Measurements from ENCODE around the gene USP4. TPM values are rescaled to one million over a fixed set of nuclear protein-coding genes. Genes with fewer than 3 reads are reported as not detected.

USP4 gene
- total RNA-seq, 1 donor from 2014 or later = 48.8 TPM

DNA sequence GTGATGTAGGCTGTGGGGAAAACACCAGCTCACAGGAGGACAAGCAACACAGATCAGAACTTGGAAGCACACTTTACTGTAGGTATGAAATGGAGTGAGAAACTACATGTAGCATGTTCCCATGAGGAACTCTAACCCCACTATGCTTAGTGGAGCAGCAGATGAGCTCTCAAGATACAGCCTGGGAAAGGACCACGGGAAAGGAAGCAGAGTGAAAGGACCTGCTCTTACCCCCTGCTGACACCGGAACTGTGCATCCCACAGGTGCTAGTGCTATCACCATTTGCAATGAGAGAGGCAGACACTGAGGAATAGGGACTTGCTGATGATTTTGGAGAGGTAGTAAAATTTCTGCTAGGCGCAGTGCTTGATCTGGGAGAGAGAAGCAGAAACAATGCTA lies 28.6 kb downstream of the USP4 start:
- TF ChIP-seq, protein P1, sequence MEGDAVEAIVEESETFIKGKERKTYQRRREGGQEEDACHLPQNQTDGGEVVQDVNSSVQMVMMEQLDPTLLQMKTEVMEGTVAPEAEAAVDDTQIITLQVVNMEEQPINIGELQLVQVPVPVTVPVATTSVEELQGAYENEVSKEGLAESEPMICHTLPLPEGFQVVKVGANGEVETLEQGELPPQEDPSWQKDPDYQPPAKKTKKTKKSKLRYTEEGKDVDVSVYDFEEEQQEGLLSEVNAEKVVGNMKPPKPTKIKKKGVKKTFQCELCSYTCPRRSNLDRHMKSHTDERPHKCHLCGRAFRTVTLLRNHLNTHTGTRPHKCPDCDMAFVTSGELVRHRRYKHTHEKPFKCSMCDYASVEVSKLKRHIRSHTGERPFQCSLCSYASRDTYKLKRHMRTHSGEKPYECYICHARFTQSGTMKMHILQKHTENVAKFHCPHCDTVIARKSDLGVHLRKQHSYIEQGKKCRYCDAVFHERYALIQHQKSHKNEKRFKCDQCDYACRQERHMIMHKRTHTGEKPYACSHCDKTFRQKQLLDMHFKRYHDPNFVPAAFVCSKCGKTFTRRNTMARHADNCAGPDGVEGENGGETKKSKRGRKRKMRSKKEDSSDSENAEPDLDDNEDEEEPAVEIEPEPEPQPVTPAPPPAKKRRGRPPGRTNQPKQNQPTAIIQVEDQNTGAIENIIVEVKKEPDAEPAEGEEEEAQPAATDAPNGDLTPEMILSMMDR (conservative IDR thresholded peaks at IDR 0.05) = no peak
- H3K4me3 Mint-ChIP-seq = no peak overlapping the region
- H3K27ac Mint-ChIP-seq = no peak overlapping the region
- no peaks in the 10 kb centered on the region for H3K27me3 Mint-ChIP-seq
- peaks cover 17% of the 10 kb centered on the region for H3K36me3 Mint-ChIP-seq
- H3K9me3 Mint-ChIP-seq = no peaks in the 10 kb centered on the region
- no peaks in the 10 kb centered on the region for H3K4me1 Mint-ChIP-seq (ENCODE audit: unreplicated experiment)
- DNase-seq (ENCODE audit: extremely low spot score, unreplicated experiment) = no peak

DNA sequence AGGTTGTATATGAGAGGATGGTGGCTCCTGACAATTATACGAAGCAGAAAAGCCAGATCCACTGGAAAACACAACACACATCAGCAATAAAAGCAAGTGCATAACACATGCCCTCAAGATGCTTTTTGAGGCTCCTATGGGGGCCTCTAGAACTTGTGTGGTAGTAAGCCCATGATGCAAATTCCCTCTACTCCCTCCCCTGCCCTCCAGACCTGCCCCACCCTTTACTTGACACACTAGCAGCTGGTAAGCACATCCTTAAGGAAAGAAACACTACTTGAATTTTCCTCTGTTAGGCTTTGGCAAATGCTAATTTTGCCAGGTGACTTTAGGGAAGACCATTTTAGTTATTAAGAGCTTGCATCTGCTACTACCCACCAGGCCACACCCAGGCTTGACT lies 29.2 kb downstream of the USP4 start:
- no peaks in the 10 kb centered on the region for H3K4me1 Mint-ChIP-seq (ENCODE audit: unreplicated experiment)
- H3K36me3 Mint-ChIP-seq = peaks cover 17% of the 10 kb centered on the region
- H3K27me3 Mint-ChIP-seq = no peaks in the 10 kb centered on the region
- no peak for DNase-seq (ENCODE audit: extremely low spot score, unreplicated experiment)
- no peak overlapping the region for H3K27ac Mint-ChIP-seq
- TF ChIP-seq, protein P1 (conservative IDR thresholded peaks at IDR 0.05) = no peak
- H3K4me3 Mint-ChIP-seq = no peak overlapping the region
- H3K9me3 Mint-ChIP-seq = no peaks in the 10 kb centered on the region

DNA sequence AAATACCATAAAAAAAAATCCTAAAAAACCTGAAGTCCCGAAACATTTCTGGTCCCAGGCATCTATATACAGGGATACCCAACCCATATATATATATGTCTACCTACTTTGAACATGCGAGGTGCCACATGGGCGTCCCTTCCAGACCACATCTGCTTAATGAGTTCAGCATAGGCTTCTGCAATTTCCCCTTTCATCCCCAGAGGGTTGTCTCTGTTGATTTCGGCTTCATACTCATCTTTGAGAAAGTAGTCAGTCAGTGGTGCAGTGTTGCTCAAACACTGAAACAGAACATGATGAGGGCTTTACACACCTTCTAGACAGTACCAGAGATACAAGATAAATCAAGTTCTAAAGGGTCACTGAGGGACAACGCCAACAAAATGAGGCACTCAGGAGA lies 34.2 kb downstream of the USP4 start:
- TF ChIP-seq, protein P1 (conservative IDR thresholded peaks at IDR 0.05) = no peak

DNA sequence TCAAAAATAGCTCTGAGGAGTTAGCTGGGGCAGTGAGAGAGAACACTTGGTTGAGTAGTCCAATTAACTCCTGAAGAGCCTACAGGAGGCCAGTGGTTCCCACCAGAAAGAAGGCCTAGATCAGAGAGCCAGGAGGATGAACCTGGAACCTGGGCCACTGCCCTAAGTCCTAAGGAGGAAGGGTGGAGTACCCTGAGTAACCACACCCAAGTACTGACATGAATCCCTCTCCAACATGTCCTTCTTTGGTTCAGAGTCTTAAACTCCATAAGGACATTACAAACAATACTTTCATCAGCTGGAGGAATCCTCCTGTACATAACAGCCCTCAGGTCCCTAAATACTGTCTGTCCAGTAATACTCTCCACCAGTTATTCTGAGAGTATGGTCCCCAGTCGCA lies 37.2 kb downstream of the USP4 start:
- TF ChIP-seq, protein P1 (conservative IDR thresholded peaks at IDR 0.05) = no peak
- Mint-ChIP-seq H3K4me3 (no peak overlapping the region), H3K27ac (no peak overlapping the region), H3K9me3 (no peaks in the 10 kb centered on the region), H3K36me3 (peaks cover 5% of the 10 kb centered on the region), H3K27me3 (no peaks in the 10 kb centered on the region), H3K4me1 (ENCODE audit: unreplicated experiment) (no peaks in the 10 kb centered on the region)
- DNase-seq (ENCODE audit: extremely low spot score, unreplicated experiment) = no peak

More for the DNA sequence above, 34.2 kb downstream of the USP4 start:
- Mint-ChIP-seq H3K9me3 (no peaks in the 10 kb centered on the region), H3K27me3 (no peaks in the 10 kb centered on the region), H3K36me3 (peaks cover 14% of the 10 kb centered on the region), H3K4me1 (ENCODE audit: unreplicated experiment) (no peaks in the 10 kb centered on the region), H3K27ac (no peak overlapping the region), H3K4me3 (no peak overlapping the region)
- DNase-seq (ENCODE audit: extremely low spot score, unreplicated experiment) = no peak

DNA sequence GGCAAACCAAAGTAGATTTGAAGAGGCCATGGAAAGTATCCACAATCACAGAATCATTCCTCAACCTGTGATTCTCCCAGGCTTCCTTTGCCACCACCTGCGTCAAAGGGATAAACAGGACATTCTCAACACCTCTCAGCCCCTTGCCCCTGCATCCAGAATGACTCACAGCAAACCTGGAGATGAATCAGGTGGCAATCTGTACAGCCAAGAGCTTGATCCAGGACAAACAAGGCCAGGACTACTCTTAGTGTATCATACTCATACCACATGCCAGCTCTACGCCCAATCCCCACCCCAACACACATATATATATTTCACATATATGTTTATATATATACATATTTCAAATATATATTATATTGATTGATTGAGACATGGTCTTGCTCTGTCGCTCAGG lies 39.3 kb downstream of the USP4 start:
- Mint-ChIP-seq H3K4me1 (ENCODE audit: unreplicated experiment) (no peaks in the 10 kb centered on the region), H3K4me3 (no peak overlapping the region), H3K27me3 (no peaks in the 10 kb centered on the region), H3K9me3 (no peaks in the 10 kb centered on the region), H3K36me3 (peaks cover 13% of the 10 kb centered on the region), H3K27ac (no peak overlapping the region)
- TF ChIP-seq, protein P1 (conservative IDR thresholded peaks at IDR 0.05) = no peak
- DNase-seq (ENCODE audit: extremely low spot score, unreplicated experiment) = no peak

DNA sequence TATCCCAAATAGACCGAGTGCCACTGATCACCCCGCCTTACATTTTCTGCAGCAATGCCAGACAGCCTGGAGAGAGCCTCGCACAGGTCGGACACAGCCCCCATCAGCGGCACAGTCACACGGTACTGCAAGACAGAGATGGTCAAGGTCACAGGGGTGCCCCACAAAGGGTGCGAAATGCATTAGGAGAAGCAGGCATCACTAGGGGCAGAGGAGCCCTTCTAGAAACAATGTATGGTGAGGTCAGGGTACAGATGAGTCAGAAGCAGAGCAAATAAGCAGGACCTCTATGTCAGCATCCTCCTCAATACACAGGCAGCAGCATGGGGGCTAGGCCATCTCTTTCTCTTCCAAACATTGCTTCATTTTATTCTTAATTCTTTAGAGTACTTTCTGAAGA lies 41.3 kb downstream of the USP4 start:
- Mint-ChIP-seq H3K9me3 (no peaks in the 10 kb centered on the region), H3K27ac (no peak overlapping the region), H3K4me1 (ENCODE audit: unreplicated experiment) (no peaks in the 10 kb centered on the region), H3K27me3 (no peaks in the 10 kb centered on the region), H3K4me3 (no peak overlapping the region), H3K36me3 (peaks cover 22% of the 10 kb centered on the region)
- DNase-seq (ENCODE audit: extremely low spot score, unreplicated experiment) = no peak
- TF ChIP-seq, protein P1 (conservative IDR thresholded peaks at IDR 0.05) = no peak

Data from type B pancreatic cell (in vitro differentiated cells).